GM21423 (cell line): ENCODE measurements around the gene TMEM163.
"Not testable (repeated sequence)": the region's sequence is repeated elsewhere in the genome, so short reads cannot be mapped to it uniquely, and the experiment has no call there.

ENCODE experiments used
- ATAC-seq: cut with Tn5 transposase; IDR thresholded peaks from one replicate; pipeline ENCODE4 v1.9.1; 2021; ENCODE audit warnings: mild to moderate bottlenecking, moderate library complexity; ENCODE audit not compliant: unreplicated experiment

The TMEM163 gene

DNA sequence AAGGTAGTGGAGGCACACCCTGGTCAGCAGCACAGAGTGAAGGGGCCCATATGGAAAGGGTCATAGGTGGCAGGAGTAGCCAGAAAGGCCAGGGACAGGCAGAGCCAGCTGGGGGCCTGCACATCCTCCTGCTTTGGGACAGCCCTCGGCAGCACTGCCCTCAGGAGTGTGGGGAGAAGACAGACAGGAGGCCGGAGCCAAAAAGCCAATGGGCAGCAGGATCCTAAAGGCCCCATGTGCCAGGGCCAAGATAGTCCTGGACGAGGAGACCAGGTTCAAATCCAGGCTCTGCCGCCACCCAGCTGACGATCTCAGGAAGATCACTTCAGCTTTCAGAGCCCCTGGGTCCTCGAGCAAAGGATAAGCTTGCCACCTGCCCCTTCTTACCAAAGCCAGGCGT lies 220.1 kb downstream of the TMEM163 start:
- no peak for ATAC-seq

GRCh38 chr2:134493797-134494196 lies 225.0 kb downstream of the TMEM163 start:
- ATAC-seq: no peak

DNA sequence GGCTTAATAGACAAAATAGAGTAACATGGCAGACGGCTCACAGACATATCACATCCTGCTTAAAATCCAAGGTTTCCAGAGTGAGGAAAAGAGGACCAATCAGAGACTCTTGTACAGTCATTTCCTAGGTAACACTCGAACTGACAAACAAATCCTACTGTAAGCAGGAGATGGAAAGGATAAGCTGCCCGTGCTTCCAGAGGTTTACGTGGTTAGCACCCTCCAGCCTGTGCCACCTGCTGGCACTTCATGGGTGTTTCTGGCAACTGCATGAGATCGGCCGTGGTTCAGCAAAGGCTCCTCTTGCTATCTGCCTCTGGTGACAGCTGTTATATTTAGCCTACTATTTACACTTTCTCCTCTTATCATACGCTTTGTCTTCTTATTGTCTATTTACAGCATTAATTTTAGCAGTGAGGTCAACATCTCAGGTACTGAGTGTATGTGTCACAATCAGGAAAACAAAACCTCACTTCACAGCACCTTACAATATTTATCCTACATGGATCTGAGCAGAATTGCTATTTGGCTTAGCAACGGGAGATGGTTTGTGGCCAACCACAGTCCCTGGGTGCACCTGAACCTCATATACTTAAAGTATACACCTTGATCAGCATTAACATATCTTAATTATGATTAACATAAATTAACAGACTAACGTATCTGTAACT lies 226.9 kb downstream of the TMEM163 start:
- ATAC-seq: no peak

GRCh38 chr2:134491022-134491421 lies 227.8 kb downstream of the TMEM163 start:
- no peak for ATAC-seq

DNA sequence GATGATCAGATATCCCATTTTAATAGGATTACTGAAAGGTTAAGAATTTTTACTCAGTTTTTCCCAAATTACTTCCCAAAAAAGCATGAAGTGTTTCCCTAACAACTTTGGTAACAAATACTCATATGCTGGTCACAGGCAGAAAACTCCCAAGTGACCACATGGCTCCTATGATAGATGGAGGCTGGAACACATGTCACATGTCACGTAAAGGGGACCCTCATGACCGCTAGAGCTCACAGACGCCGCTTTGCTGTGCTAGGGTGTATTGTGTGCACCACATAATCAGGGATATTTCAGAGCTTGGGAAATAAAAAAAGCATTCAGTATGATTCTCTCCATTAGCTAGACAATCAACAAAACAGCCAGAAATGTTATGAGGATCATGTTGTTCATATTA lies 228.2 kb downstream of the TMEM163 start:
- no peak for ATAC-seq

GRCh38 chr2:134489732-134490384 lies 228.9 kb downstream of the TMEM163 start:
- ATAC-seq: no peak

DNA sequence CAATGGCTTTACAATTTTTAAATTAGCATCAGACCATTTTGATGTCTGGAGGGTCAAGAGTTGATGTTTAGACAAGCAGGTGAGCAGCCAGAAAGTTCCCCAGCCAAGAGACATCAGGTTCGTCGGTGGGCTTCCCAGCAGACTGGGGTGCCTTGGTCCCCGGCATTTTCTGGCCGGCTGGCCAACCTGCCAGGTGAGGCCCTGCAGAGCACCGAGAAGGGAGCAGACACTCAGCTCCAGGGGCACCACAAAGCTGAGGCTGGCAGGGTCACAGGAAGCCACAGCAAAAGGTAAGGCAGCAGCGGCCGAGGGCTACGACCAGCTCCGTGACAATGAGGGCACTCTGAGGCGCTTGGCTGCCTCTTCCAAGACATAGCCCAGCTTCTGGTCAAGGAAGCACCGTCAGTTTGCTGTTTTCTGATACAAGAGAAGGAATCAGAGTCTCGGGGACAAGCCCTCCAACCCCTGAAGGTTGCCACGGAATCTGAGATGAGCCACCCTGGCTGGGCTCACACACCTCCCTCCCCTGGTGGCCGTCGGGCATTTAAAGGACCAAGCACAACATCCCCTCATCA lies 235.9 kb downstream of the TMEM163 start:
- ATAC-seq: no peak

GRCh38 chr2:134482131-134482723 lies 236.6 kb downstream of the TMEM163 start:
- no peak for ATAC-seq

GRCh38 chr2:134479696-134480330 lies 239.0 kb downstream of the TMEM163 start:
- ATAC-seq: no peak

GRCh38 chr2:134476982-134477381 lies 241.8 kb downstream of the TMEM163 start:
- ATAC-seq: not testable (repeated sequence)

GRCh38 chr2:134470561-134471168 lies 248.1 kb downstream of the TMEM163 start:
- ATAC-seq: no peak

GRCh38 chr2:134469516-134470115 lies 249.2 kb downstream of the TMEM163 start:
- ATAC-seq: no peak

DNA sequence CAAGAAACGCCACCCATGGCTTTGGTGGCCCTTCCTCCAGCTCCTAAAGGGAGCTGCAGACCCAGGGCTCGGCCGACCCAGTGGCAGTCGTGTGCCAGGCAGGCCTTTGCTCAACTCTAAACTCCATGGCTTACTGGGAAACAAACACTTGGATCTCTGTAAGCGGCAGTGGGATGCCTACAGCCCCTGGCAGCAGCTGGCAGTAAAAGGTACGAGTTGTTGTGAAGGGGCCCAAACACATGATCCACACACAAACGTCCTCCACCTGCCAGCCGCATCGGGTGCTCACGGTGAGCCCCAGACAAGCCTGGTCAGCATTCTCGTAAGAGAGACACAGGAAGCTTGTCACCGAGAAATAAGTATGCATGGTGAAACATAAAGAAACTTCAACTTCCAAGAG lies 250.0 kb downstream of the TMEM163 start:
- no peak for ATAC-seq

GRCh38 chr2:134468164-134468563 lies 250.6 kb downstream of the TMEM163 start:
- ATAC-seq: no peak

DNA sequence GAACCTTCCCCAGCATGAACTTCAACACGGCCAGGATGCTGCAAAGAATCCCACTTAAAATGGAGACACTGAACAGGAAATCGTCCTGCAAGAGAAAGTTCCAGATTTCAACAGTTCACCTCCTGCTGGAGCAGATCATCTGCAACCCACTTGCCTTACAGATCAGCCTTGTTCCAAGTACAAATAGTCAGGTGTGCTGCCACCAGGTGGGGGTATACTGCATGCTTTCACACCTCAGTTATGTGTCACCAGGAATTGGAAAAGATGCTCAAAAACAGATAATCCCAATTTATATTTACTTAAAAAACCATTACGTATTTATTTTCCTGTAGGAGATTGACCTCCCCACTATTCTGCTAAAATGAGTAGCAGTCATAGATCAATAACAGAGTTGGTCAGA lies 252.7 kb downstream of the TMEM163 start:
- ATAC-seq: no peak

DNA sequence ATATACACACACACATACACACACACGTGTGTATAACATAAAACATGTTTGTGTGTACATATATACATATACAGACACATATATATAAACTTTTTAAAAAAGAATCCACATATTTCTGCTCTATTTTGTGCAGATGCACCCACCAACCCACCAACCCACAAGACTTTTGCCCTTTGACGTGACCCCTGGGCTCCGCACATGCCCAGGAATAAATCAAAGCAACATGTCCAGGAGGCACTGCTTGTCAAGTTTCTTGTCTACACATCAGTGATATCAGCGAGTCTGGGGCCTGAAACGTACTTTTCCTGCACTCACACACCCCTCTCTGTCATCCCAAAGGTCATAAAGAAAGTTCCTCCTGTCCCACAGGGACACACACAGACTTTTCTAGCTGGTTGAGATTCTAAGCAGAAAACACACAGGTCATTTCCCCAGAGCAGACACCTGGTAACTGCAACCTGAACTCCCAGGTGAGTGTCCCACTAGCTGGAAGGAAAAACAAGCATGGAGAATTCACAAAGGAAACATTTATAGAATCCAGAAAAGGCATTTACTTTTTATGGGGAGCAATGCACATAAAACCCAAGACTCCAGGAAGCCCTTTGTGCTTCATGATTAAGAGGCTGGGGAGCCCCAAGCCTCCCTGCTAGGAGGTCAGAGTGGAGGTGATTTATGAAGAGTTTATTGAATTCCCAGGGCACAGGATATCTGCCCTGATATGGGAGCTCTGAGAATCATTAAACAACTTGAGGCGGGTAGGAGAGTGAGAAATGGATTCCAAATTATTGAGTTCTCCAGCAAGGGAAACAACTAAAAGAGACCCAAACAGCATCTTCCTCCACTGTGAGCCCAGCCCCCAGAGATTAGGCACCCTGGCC lies 253.3 kb downstream of the TMEM163 start:
- no peak for ATAC-seq

GRCh38 chr2:134463699-134464022 lies 255.1 kb downstream of the TMEM163 start:
- ATAC-seq: no peak

DNA sequence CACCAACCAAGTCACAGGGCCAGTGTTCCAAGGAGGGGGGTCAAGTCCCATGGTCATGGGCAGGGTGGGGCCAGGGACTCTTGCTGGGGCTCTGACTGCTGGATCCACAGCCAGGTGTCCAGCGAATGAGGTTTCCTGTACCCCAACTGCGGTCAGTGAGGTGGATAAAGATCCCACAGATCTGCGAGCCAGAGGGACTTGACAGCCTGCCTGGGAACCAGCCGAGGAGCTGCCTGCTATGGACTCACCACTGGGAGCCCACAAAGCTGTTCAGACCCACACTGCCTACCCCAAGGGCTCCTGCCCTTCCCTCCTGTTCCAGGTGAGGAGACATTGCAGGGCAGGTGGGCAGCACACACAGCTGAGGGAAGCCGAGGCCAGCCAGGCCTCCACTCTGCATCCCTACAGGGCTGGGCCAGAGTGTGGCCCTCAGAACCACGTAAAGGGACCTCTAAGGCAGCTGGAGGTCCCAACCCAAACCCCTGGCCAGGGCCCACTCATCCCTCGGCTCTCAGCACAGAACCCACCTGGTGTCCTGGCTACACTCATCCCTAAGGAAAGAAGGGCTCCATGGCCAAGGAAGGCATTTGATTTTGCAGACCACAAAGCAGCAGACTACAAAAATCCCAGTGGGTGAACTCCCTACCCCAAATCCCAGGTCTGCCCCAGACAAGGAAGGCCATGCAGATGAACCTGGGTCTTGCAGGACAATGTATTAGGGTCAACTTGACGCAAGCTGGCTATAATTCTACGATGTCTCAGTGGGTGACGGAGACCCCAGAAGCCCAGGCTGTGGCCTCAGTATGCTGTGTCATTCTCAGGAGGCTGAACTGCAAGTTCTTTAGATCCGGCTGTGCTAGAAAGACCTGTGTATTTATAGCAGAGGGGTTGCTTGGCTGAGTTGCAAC lies 255.8 kb downstream of the TMEM163 start:
- ATAC-seq: no peak

GRCh38 chr2:134462275-134462674 lies 256.5 kb downstream of the TMEM163 start:
- no peak for ATAC-seq
